OCI-M2 (cell line): ENCODE results near the gene ZMYND12.

ENCODE experiments used
- DNase-seq: peaks from one replicate; lab custom pipeline; 2025; ENCODE audit not compliant: unreplicated experiment; lab: John Stamatoyannopoulos, UW

Gene ZMYND12

GRCh38 chr1:42442662-42443061 lies 13.2 kb downstream of the ZMYND12 start:
- DNase-seq: no peak

DNA sequence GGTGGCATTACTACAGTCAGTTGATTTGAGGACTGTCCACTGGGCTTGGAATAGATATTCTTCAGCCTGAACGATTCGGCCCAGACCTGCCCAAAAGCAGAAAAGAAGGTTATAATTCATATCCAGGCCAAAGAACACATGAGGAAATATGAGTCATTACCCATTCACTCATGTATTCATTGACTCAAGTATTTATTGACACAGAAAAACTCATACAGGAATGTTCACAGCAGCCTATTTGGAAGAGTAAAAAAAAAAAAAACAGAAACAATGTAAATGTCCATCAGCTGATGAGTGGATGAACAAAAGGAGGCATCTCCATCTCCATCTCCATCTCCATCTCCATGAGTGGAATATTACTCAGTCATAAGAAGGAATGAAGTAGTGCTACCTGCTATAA lies 15.9 kb downstream of the ZMYND12 start:
- no peak for DNase-seq

- no peak for DNase-seq
Measured at GRCh38 chr1:42434340-42434739, 21.5 kb downstream of the ZMYND12 start.

- DNase-seq: no peak
Measured at GRCh38 chr1:42433369-42433768, 22.5 kb downstream of the ZMYND12 start.

- DNase-seq: no peak
Measured at GRCh38 chr1:42432714-42433113, 23.1 kb downstream of the ZMYND12 start.

DNA sequence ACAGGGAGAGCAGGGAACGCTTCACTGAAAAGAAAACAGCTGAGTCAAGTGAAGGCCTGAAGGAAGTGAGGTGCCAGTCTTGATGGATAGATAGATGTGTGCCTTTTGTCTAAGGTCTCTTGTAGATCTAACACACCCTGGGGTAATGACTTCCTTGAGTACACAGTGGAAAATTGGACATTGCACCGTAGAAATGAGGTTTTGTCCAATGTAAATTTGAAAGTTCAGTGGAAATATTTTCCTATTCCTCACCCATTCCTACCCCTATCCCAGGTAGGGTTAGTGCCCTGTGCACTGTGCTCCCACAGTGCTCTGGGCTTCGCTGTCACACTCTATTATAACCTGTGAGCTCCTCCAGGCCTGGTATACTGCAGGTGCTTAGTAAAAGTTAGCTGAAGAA lies 24.3 kb downstream of the ZMYND12 start:
- DNase-seq: no peak

DNA sequence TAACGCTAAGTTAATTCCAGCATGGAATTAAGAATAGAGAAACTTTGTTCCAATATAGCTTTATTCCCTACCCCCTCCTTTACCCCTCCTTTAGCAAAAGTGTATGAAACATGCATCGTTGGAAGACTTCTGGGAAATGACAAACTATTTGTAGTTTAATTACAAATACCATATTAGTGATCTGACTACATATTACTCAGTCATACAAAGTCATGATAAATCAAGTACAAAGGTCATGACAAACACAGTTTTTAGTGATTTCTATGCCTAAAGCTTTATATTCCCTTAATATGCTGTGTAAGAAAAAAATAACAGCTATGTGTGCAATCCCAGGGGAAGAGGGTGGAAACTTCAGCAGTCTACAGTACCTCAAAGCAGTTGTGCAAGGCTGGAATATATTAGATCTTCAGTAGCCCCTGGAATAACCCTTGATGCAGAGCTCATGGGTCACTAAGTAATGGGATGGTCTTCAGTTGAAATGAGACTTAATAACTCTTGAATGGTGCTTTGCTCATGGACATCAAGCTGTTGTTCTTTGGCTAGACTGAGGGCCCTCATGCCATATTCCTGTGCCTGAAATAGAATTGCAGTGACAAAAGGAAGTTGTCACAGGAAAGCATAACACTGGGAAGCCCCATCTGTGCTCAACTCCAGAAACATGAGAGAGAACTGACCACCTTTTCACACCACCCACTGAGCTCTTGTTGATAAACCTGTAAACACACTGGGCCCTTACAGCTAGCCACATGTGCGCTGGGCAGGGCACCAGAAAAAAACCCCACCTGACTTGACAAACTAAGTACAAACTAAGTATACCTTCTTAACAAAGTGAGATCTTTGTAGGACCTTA lies 25.3 kb downstream of the ZMYND12 start:
- DNase-seq: no peak

DNA sequence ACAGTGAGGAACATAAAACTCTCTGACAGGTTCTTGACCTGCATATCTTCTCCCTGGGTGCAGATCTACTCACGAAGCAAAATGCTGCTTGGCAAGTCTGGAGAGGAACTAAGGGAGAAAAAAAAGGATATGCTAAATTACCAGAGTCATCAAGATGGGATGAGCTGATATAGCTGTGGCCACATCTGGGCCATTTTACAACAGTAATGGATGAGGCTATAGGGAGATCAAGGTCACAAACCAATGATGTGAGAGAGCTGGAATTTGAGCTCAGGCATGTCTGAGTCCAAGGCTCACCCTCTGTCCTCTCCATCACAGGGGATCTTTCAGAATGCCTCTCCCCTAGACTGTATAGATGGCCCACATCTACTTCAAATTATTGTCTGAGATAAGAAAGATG lies 26.2 kb downstream of the ZMYND12 start:
- no peak for DNase-seq

DNA sequence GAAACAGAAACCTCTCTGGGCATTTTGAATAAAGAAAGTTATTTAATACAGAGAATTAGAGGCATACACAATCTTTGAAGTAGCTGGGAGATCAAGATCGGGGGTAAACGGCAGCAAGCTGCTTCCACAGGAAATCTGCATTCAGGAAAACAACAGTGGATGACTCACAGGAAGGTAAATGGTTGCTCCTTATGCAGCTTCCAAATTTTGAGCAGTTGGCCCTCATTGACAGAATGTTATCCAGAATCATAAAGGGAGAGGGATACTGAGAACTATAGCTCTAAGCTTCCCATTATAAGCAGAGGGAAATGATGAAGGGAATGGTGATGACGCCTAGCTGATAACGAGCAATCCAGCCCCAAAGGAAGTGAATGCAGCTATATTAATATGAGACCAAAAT lies 28.6 kb downstream of the ZMYND12 start:
- DNase-seq: no peak

GRCh38 chr1:42424201-42424600 lies 31.6 kb downstream of the ZMYND12 start:
- DNase-seq: no peak

DNA sequence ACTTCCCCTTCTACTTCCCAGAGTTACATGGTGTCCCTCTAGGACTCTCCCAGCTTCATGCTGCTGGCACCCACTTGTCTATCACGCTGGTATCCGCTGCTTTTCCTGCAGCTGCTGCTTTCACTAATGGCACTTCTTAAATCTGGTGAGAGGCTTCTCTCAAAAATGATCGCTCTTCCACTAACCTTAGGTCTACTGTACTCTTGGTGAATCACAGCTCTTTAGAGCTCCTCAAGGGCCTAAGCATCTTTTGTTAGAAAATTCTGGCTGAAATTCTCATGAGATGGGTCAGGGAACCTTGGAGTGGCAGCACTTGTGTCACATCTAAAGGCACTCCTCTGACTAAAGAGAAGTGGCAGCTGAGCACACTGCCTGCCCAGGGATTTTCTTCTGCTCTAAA lies 32.1 kb downstream of the ZMYND12 start:
- no peak for DNase-seq

GRCh38 chr1:42422737-42423136 lies 33.1 kb downstream of the ZMYND12 start:
- no peak for DNase-seq

GRCh38 chr1:42420911-42421585 lies 34.8 kb downstream of the ZMYND12 start:
- DNase-seq: no peak

DNA sequence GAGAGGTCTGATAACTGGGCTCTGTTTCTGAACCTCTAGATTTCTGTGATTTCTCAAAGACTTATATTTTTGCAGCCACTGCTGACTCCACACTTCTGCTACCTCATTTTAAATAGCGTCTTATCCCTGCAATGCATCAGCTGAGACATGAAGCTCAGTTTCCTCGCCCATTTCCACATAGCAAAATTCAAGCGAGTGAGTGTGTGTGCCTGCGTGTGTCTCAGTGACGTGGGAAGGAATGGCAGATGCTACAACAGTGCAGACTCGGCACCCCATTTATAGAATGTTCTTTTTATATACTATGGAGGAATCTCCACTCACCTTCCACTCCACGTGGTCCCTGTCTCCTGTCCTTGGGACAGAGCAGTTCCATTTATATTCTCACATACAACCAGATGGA lies 35.7 kb downstream of the ZMYND12 start:
- no peak for DNase-seq

DNA sequence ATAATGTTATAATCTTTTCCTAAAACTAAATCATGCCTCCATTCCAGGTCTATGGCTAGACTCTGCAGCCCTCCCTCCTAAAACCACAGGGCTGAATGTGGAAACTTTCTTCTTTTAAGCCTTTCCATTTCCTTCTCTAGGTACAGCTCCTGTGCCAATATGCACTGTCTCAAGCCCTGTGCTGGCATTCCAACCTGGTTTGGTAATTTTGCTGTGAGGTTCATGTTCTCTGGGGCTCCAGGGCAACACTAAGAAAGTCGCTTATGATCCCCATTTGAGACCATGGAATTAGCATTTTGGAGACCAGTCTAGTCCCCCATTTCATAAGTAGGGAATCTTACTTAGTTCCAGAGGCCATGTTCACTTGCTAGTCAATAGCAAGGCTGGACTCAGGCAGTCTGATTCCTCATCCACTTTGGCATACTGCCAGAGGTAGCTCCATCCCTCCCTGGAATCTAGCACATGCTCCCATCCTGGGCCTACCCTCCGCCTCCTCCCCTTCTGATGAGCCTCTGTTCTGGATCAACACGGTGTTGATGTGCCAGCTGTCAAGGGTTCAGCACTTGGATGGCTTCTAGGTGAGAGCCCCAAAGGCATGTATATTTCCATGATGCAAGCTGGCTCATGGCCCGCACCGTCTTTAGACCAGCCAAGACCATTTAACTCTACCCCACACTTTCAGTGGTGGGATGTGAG lies 36.5 kb downstream of the ZMYND12 start:
- no peak for DNase-seq

- no peak for DNase-seq
Measured at GRCh38 chr1:42418516-42418915, 37.3 kb downstream of the ZMYND12 start.

DNA sequence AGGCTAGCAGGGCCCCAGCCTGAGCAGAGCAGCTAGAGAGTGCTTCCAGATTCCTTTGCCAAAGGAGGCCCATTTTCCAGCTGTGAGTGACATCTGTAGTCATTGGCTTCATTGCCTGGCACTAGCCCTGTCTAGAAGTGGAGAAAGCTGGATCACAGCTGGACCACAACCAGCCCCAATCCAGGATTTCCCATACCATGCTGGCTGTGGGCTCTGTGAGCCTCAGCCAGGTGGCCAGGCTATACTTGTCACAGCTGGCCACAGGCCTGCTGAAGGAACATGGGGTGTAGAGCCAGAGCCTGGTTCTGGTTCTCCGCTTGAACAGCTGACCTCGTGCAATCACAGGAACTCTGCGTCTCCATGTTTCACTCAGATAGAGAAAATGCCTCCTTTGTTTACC lies 38.7 kb downstream of the ZMYND12 start:
- DNase-seq: no peak

DNA sequence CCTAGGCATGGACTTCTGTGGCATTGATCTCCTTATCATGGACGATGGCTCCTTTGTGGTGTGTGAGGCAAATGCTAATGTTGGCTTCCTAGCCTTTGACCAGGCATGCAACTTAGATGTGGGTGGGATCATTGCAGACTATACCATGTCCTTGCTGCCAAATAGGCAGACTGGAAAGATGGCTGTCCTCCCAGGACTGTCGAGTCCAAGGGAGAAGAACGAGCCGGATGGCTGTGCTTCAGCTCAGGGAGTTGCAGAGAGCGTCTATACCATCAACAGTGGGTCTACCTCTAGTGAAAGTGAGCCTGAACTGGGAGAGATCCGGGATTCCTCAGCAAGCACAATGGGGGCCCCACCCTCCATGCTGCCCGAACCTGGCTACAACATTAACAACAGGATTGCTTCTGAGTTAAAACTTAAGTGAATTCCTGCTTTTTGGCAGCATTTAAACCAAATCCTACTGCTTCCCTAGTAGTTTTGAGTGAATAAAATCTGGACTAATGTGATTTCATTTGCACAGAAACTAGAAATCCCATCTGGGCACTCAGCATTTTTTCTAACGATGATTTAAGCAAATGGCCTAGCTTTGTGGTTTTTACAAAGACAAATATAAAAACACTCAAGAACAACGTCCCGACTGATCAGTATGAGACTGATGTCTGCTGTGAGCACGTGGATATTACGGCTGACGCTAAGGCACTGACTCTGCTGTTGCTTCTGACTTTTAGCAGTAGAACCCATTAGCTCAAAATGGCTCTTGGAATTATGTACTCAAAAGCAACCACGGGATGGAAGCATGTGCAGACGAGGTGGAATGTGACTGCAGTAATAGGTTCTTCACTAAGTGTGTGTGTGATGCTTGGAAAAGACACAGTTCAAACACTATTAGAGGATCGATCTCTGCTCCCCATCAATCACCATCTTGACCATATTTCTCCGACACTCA lies 41.0 kb downstream of the ZMYND12 start:
- DNase-seq: no peak

DNA sequence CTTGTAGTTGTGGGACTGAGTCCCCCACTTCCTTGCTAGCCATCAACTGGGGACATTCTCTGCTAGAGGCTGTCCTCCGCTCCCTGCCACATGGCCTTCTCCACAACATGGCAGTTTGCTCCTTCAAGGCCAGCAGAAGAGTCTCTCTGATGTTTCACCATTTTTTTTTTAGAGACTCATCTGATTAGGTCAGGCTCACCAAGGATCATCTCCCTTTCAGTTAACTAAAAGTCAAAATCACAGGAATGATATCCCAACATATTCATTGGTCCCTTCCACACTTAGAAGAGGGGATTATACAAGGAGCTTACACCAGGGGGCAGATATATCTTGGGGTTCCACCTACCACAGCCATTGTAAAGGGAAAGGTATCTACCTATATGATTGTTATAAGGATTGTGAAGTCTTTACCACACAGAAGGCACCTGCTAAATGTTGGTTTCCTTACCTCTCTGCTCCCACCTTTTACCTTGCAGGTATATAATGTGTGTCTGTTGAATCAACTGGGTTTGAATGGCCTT lies 51.9 kb downstream of the ZMYND12 start:
- DNase-seq: no peak

GRCh38 chr1:42399315-42400100 lies 56.3 kb downstream of the ZMYND12 start:
- DNase-seq: no peak
